ENCODE data around the gene TMEM254.
"Not testable (repeated sequence)": the region's sequence is repeated elsewhere in the genome, so short reads cannot be mapped to it uniquely, and the experiment has no call there.

The TMEM254 gene

GRCh38 chr10:80078448-80079311 lies at the start of gene TMEM254:
Gene TMEM254 (plus strand): TSS chr10:80078665. CDS start chr10:80078700, 35 bp downstream.
- DNase-seq (ENCODE audit: low read depth in 2 of 2): peak; percentile 71 to 77

- DNase-seq (ENCODE audit: low read depth in 2 of 2): not testable (repeated sequence)
Measured at GRCh38 chr10:80029205-80029604, 49.3 kb upstream of the TMEM254 start.

- DNase-seq (ENCODE audit: low read depth in 2 of 2): not testable (repeated sequence)
Measured at GRCh38 chr10:80029865-80030264, 48.6 kb upstream of the TMEM254 start.

GRCh38 chr10:80032503-80032902 lies 46.0 kb upstream of the TMEM254 start:
- no peak for DNase-seq (ENCODE audit: low read depth in 2 of 2)

- not testable (repeated sequence) for DNase-seq (ENCODE audit: low read depth in 2 of 2)
Measured at GRCh38 chr10:80034766-80035165, 43.7 kb upstream of the TMEM254 start.

- DNase-seq (ENCODE audit: low read depth in 2 of 2): not testable (repeated sequence)
Measured at GRCh38 chr10:80035430-80035829, 43.0 kb upstream of the TMEM254 start.

- not testable (repeated sequence) for DNase-seq (ENCODE audit: low read depth in 2 of 2)
Measured at GRCh38 chr10:80036921-80037500, 41.5 kb upstream of the TMEM254 start.

- DNase-seq (ENCODE audit: low read depth in 2 of 2): not testable (repeated sequence)
Measured at GRCh38 chr10:80038226-80038625, 40.2 kb upstream of the TMEM254 start.

- no peak for DNase-seq (ENCODE audit: low read depth in 2 of 2)
Measured at GRCh38 chr10:80041162-80041561, 37.3 kb upstream of the TMEM254 start.

- not testable (repeated sequence) for DNase-seq (ENCODE audit: low read depth in 2 of 2)
Measured at GRCh38 chr10:80044935-80045334, 33.5 kb upstream of the TMEM254 start.

- peak; percentile 38 to 43 for DNase-seq (ENCODE audit: low read depth in 2 of 2)
Measured at GRCh38 chr10:80046629-80047441, 31.6 kb upstream of the TMEM254 start.

GRCh38 chr10:80050752-80051151 lies 27.7 kb upstream of the TMEM254 start:
- no peak for DNase-seq (ENCODE audit: low read depth in 2 of 2)

- DNase-seq (ENCODE audit: low read depth in 2 of 2): no peak
Measured at GRCh38 chr10:80051993-80052392, 26.5 kb upstream of the TMEM254 start.

GRCh38 chr10:80055760-80056159 lies 22.7 kb upstream of the TMEM254 start:
- no peak for DNase-seq (ENCODE audit: low read depth in 2 of 2)

- DNase-seq (ENCODE audit: low read depth in 2 of 2): no peak
Measured at GRCh38 chr10:80057171-80057570, 21.3 kb upstream of the TMEM254 start.

GRCh38 chr10:80064120-80064886 lies 14.2 kb upstream of the TMEM254 start:
- no peak for DNase-seq (ENCODE audit: low read depth in 2 of 2)

GRCh38 chr10:80066809-80067208 lies 11.7 kb upstream of the TMEM254 start:
- DNase-seq (ENCODE audit: low read depth in 2 of 2): no peak

- DNase-seq (ENCODE audit: low read depth in 2 of 2): not testable (repeated sequence)
Measured at GRCh38 chr10:80067821-80068220, 10.6 kb upstream of the TMEM254 start.

GRCh38 chr10:80068270-80068669 lies 10.2 kb upstream of the TMEM254 start:
- no peak for DNase-seq (ENCODE audit: low read depth in 2 of 2)

- DNase-seq (ENCODE audit: low read depth in 2 of 2): no peak
Measured at GRCh38 chr10:80070057-80070456, 8.4 kb upstream of the TMEM254 start.

- no peak for DNase-seq (ENCODE audit: low read depth in 2 of 2)
Measured at GRCh38 chr10:80072584-80072983, 5.9 kb upstream of the TMEM254 start.
